ENCODE measurements around the gene SAFB. TPM values are rescaled to one million over a fixed set of nuclear protein-coding genes. Genes with fewer than 3 reads are reported as not detected.

SAFB gene
- total and polyA plus RNA-seq, 12 donors = 42.8 to 72.5 (median 50.2) TPM

GRCh38 chr19:5683177-5683886 is 60.4 kb downstream of the SAFB start:
- DNase-seq (no peak), ATAC-seq (no peak)
- Histone ChIP-seq H3K4me1 (peaks cover 5 to 30% (median 24%) of the 10 kb centered on the region in 9 donors), H3K9me3 (no peaks in the 10 kb centered on the region), H3K27ac (no peak overlapping the region), H3K27me3 (no peaks in the 10 kb centered on the region), H3K4me3 (no peak overlapping the region), H3K36me3 (peaks cover 0 to 7% (median 0%) of the 10 kb centered on the region in 9 donors)
- intact Hi-C loops (cut with DNase I) = loop anchor here in 1 of 10 donors (5.0 kb wide), 1 partner anchor 61 kb away; the partner anchor contains the start of genes SAFB and SAFB2
- WGBS, 2 donors = 91 to 93% methylated on average over 10 of the region's 10 CpGs
- TF ChIP-seq, protein P1, sequence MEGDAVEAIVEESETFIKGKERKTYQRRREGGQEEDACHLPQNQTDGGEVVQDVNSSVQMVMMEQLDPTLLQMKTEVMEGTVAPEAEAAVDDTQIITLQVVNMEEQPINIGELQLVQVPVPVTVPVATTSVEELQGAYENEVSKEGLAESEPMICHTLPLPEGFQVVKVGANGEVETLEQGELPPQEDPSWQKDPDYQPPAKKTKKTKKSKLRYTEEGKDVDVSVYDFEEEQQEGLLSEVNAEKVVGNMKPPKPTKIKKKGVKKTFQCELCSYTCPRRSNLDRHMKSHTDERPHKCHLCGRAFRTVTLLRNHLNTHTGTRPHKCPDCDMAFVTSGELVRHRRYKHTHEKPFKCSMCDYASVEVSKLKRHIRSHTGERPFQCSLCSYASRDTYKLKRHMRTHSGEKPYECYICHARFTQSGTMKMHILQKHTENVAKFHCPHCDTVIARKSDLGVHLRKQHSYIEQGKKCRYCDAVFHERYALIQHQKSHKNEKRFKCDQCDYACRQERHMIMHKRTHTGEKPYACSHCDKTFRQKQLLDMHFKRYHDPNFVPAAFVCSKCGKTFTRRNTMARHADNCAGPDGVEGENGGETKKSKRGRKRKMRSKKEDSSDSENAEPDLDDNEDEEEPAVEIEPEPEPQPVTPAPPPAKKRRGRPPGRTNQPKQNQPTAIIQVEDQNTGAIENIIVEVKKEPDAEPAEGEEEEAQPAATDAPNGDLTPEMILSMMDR (IDR thresholded peaks at IDR 0.05) = no peak

- Histone ChIP-seq H3K27ac (no peak overlapping the region), H3K36me3 (no peaks in the 10 kb centered on the region), H3K4me1 (peaks cover 0 to 23% (median 16%) of the 10 kb centered on the region in 9 donors), H3K4me3 (no peak overlapping the region), H3K27me3 (no peaks in the 10 kb centered on the region), H3K9me3 (no peaks in the 10 kb centered on the region)
- ATAC-seq = no peak
- WGBS, 2 donors = 88 to 95% methylated on average over 22 of the region's 22 CpGs
- intact Hi-C loops (cut with DNase I) = loop anchor here in 1 of 10 donors (5.0 kb wide), 1 partner anchor 63 kb away; the partner anchor contains the start of genes SAFB and SAFB2
- no peak for DNase-seq
- TF ChIP-seq, protein P1 (IDR thresholded peaks at IDR 0.05) = no peak
Observed at GRCh38 chr19:5684694-5685430, 62.0 kb downstream of the SAFB start.

DNA sequence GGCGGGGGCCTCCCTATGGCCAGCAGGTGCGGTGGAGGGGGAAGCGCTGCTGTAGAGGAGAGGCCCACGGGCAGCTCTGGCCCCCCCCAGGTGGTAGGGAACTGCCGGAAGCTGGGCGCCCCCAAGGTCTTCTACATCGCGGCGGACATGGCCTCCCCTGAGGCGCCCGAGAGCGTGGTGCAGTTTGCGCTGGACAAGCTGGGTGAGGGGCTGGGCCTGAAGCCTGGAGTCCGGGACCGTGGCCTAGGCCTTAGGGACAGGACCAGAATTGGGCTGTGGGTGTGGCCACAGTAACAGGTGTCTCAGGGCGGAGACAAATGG is 63.4 kb downstream of the SAFB start:
- H3K27ac ChIP-seq = peak overlapping the region in 9 of 10 donors; percentile 64 to 85 (median 75)
- peaks cover 0 to 1% (median 0%) of the 10 kb centered on the region in 9 donors for H3K36me3 ChIP-seq
- peaks cover 0 to 27% (median 19%) of the 10 kb centered on the region in 9 donors for H3K4me1 ChIP-seq
- no peaks in the 10 kb centered on the region for H3K9me3 ChIP-seq
- 24 to 46% methylated on average over 16 of the region's 16 CpGs for WGBS, 2 donors
- peak in 2 of 8 donors; percentile 1 to 10 for ATAC-seq
- no peak for DNase-seq
- no peaks in the 10 kb centered on the region for H3K27me3 ChIP-seq
- intact Hi-C loops (cut with DNase I) = no loop called here
- peak overlapping the region in 9 of 10 donors; percentile 47 to 81 (median 64) for H3K4me3 ChIP-seq
- TF ChIP-seq, protein P1 (IDR thresholded peaks at IDR 0.05) = no peak

GRCh38 chr19:5686647-5687359 is 63.9 kb downstream of the SAFB start:
- H3K9me3 ChIP-seq = no peaks in the 10 kb centered on the region
- H3K4me3 ChIP-seq = peak overlapping the region; percentile 30 to 81 (median 63)
- peak; percentile 97 to 100 for DNase-seq
- peaks cover 1 to 30% (median 23%) of the 10 kb centered on the region in 9 donors for H3K4me1 ChIP-seq
- H3K27me3 ChIP-seq = no peaks in the 10 kb centered on the region
- H3K27ac ChIP-seq = peak overlapping the region in 9 of 10 donors; percentile 64 to 85 (median 75)
- ATAC-seq = peak; percentile 76 to 85 (median 80)
- TF ChIP-seq, protein P1 (IDR thresholded peaks at IDR 0.05) = peak; percentile 72 to 90 (median 86)
- intact Hi-C loops (cut with DNase I) = no loop called here
- H3K36me3 ChIP-seq = peaks cover 0 to 7% (median 2%) of the 10 kb centered on the region in 9 donors
- 2% methylated on average over 59 of the region's 59 CpGs for WGBS, 2 donors
